Fibroblast of the conjunctiva (primary cell): Measurements from ENCODE around the gene PLCL1.

Experiments
- DNase-seq: peaks from one replicate; pipeline ENCODE4 v3.0.0-alpha.2; 2010; ENCODE audit warnings: low read depth

Gene PLCL1

GRCh38 chr2:197927994-197928393 lies 123.6 kb downstream of the PLCL1 start:
- DNase-seq = no peak

- no peak for DNase-seq
Measured at GRCh38 chr2:197929008-197929885, 124.9 kb downstream of the PLCL1 start.

GRCh38 chr2:197929886-197930227 lies 125.5 kb downstream of the PLCL1 start:
- DNase-seq = no peak

GRCh38 chr2:197930570-197931278 lies 126.3 kb downstream of the PLCL1 start:
- DNase-seq = no peak

GRCh38 chr2:197931661-197932312 lies 127.4 kb downstream of the PLCL1 start:
- DNase-seq = no peak

GRCh38 chr2:197932374-197932773 lies 128.0 kb downstream of the PLCL1 start:
- DNase-seq = no peak

GRCh38 chr2:197934261-197934933 lies 130.0 kb downstream of the PLCL1 start:
- DNase-seq = no peak

- no peak for DNase-seq
Measured at GRCh38 chr2:197934934-197935289, 130.5 kb downstream of the PLCL1 start.

- no peak for DNase-seq
Measured at GRCh38 chr2:197937814-197938213, 133.4 kb downstream of the PLCL1 start.

- DNase-seq = no peak
Measured at GRCh38 chr2:197938555-197938954, 134.2 kb downstream of the PLCL1 start.

GRCh38 chr2:197939787-197940186 lies 135.4 kb downstream of the PLCL1 start:
- DNase-seq = no peak

- no peak for DNase-seq
Measured at GRCh38 chr2:197940382-197940781, 136.0 kb downstream of the PLCL1 start.

- no peak for DNase-seq
Measured at GRCh38 chr2:197941715-197942114, 137.3 kb downstream of the PLCL1 start.

GRCh38 chr2:197943731-197944130 lies 139.3 kb downstream of the PLCL1 start:
- no peak for DNase-seq

GRCh38 chr2:197944416-197945096 lies 140.2 kb downstream of the PLCL1 start:
- DNase-seq = no peak

- no peak for DNase-seq
Measured at GRCh38 chr2:197946562-197946961, 142.2 kb downstream of the PLCL1 start.

GRCh38 chr2:197947219-197947757 lies 142.9 kb downstream of the PLCL1 start:
- no peak for DNase-seq

- DNase-seq = no peak
Measured at GRCh38 chr2:197949224-197949623, 144.8 kb downstream of the PLCL1 start.

GRCh38 chr2:197950006-197950405 lies 145.6 kb downstream of the PLCL1 start:
- no peak for DNase-seq

- DNase-seq = no peak
Measured at GRCh38 chr2:197950724-197951123, 146.3 kb downstream of the PLCL1 start.

GRCh38 chr2:197952540-197953202 lies 148.3 kb downstream of the PLCL1 start:
- no peak for DNase-seq
